SK-MEL-5 (cell line): ENCODE measurements around the gene FOXL1. TPM values are rescaled to one million over a fixed set of nuclear protein-coding genes. Genes with fewer than 3 reads are reported as not detected.
"Not testable (repeated sequence)": the region's sequence is repeated elsewhere in the genome, so short reads cannot be mapped to it uniquely, and the experiment has no call there.

Source experiments
- DNase-seq: peaks from one replicate; pipeline ENCODE4 v3.0.0-alpha.2; 2016; ENCODE audit warnings: low read depth, low spot score
- in situ Hi-C: cut with HindIII; loops from 2 replicates; pipeline ENCODE4 v1.10.0; 2016; ENCODE audit warnings: low sequenced_read_pairs, high pct_unique_total_duplicates, low pct_unique_long_range_greater_than_20kb
- total RNA-seq: library from RNA; depleted of rRNA; stranded (reverse); fragments of >200 nt; shearing (Covaris generic); gene quantifications from 2 replicates; pipeline ENCODE4 v1.2.3, GENCODE V29; 2014

Gene FOXL1
- total RNA-seq, 1 experiment from 2014 or later: not detected

GRCh38 chr16:86575095-86575685 lies 3.2 kb upstream of the FOXL1 start:
- in situ Hi-C loops: no loop called here
- DNase-seq: no peak

GRCh38 chr16:86575754-86576557 lies 2.4 kb upstream of the FOXL1 start:
- DNase-seq: peak; percentile 61
- in situ Hi-C loops: no loop called here

- in situ Hi-C loops: no loop called here
- no peak for DNase-seq
Measured at GRCh38 chr16:86576591-86577313, 1.6 kb upstream of the FOXL1 start.

GRCh38 chr16:86577314-86577971 lies 906 bp upstream of the FOXL1 start:
- DNase-seq: no peak
- in situ Hi-C loops: no loop called here

GRCh38 chr16:86578611-86579267 lies 390 bp downstream of the FOXL1 start:
- DNase-seq: no peak
- in situ Hi-C loops: no loop called here

- DNase-seq: no peak
- in situ Hi-C loops: no loop called here
Measured at GRCh38 chr16:86579268-86580062, 1.1 kb downstream of the FOXL1 start.

GRCh38 chr16:86580063-86580790 lies 1.9 kb downstream of the FOXL1 start:
- in situ Hi-C loops: no loop called here
- no peak for DNase-seq

DNA sequence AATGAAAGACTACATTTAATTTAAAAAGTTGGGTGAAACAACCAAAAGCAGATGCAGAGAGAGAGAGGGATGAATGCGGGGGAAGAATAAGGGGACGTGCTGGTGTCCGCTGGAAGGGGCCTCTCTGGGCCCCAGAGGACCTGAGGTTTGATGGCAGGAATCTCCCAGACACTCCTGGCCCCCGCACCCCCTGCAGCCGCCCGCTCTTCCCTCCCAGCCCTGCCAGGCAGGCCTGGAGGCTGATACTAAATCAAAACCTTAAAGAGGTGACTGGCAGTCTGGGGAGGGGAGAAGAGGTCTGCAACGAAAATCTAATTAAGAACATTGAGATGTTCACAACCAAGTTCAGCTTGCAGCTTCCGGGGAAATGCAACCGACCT lies 2.4 kb downstream of the FOXL1 start:
- in situ Hi-C loops: no loop called here
- no peak for DNase-seq

DNA sequence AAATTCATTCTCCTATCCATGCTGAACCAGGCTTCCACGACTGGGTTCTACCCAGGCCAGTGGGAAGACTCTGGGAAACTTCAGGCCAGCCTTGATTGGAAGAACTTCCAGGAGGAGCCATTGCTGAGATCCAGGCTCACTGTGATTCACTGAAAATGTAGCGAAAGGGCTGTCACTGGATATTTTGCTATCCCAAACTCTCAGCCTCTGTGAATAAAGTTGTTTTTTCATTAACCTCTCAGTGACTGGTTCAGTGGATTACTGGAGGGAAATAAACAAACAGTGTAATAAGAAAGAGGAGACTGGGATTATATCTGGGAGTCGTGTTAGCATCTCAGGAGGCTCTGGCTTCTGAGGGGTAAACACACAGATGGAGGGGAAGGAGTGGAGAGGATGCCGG lies 3.1 kb downstream of the FOXL1 start:
- in situ Hi-C loops: no loop called here

DNA sequence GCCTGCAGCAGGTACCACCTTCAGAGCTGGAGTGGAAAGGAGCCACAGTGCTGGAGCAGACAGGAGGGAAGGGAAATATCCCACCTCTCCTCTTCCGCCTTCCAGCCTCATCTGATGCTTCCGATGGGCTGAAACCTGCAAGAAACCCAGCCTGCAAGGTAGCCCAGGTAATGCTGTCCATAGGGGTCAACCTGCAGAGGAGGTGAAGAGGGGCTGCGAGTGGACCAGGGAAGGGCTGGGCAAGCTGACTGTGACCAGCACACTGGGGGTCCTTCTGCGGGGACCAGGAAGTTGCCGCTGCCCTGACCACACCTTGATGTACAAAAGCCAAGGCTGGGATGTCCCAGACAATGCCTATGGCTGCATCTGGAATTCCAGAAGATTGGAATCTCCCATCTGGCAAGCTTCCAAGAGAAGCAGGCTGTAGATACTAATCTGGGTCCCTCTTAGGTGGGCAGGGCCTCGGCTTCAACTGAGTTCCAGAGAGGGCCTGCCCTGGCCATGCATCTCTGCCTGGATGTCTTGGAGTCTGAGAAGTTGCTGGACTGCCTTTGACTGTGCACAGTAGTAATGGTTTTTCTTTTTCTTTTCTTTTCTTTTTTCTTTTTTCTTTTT lies 5.8 kb downstream of the FOXL1 start:
- no peak for DNase-seq
- in situ Hi-C loops: no loop called here

More for the DNA sequence above, 3.1 kb downstream of the FOXL1 start:
- DNase-seq: no peak

GRCh38 chr16:86584726-86585721 lies 6.7 kb downstream of the FOXL1 start:
- no peak for DNase-seq
- in situ Hi-C loops: no loop called here

- in situ Hi-C loops: no loop called here
- DNase-seq: no peak
Measured at GRCh38 chr16:86585821-86586611, 7.7 kb downstream of the FOXL1 start.

DNA sequence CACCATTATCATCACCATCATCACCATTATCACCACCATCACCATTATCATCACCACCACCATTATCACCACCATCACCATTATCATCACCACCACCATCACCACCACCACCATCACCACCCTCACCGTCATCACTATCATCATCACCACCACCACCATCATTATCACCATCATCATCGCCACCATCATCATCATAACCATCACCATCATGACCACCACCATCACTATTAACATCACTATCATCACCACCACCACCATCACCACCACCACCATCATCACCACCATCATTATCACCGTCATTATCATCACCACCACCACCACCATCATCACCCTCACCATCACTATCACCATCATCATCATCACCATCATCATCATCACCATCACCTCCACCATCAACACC lies 9.1 kb downstream of the FOXL1 start:
- in situ Hi-C loops: no loop called here
- DNase-seq: no peak

DNA sequence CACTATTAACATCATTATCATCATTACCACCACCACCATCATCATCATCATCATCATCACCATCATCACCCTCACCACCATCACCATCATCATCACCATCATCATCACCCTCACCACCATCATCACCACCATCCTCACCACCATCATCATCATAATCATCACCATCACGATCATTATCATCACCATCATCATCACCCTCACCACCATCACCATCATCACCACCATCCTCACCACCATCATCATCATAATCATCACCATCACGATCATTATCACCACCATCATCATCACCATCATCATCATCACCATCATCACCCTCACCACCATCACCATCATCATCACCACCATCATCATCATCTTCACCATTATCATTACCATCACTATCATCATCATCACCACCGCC lies 9.6 kb downstream of the FOXL1 start:
- DNase-seq, in situ Hi-C loops: not testable (repeated sequence)
